SK-N-SH (cell line): ENCODE data around the gene DDAH2. TPM values are rescaled to one million over a fixed set of nuclear protein-coding genes. Genes with fewer than 3 reads are reported as not detected.

Experiments
- CTCF ChIA-PET: fragments of 300-600, 350-600 bp; formaldehyde crosslinking; extraction: SDS; loops from one replicate; lab custom pipeline; 2021; lab: Yijun Ruan, JAX
- POLR2A ChIA-PET: fragments of 350-600 bp; sonication (Branson Sonifier 250); formaldehyde crosslinking; extraction: SDS; loops from one replicate; lab custom pipeline; 2020; ENCODE audit warnings: antibody characterized with exemption, inconsistent platforms; lab: Yijun Ruan, JAX
- DNase-seq: peaks from one replicate; pipeline ENCODE4 v3.0.0; 2012
- H2AFZ ChIP-seq: fragments of 200-600 bp; sonication (generic); 2 replicates; pipeline ENCODE4 v1.8.1; 2016; ENCODE audit warnings: antibody characterized with exemption, mild to moderate bottlenecking, low read depth
- H3F3A ChIP-seq: fragments of 200-600 bp; sonication (generic); replicated peaks from 2 replicates; pipeline ENCODE3; 2016; ENCODE audit warnings: antibody characterized with exemption, mild to moderate bottlenecking; ENCODE audit not compliant: insufficient read depth
- H3K27ac ChIP-seq, 2 experiments: fragments of 200-500 bp in 1 of 2; fragments of 200-600 bp in 1 of 2; sonication (Bioruptor generic) in 1 of 2; sonication (generic), shearing (Covaris generic) in 1 of 2; 2 replicates each; pipeline versions ENCODE4 v1.5.1 to v1.6.1; 2014 to 2016; ENCODE audit warnings: low read depth in 2 of 2, inconsistent platforms in 1 of 2, low read length in 1 of 2, mild to moderate bottlenecking in 1 of 2, mixed read lengths in 1 of 2
- H3K27me3 ChIP-seq: fragments of 200-600 bp; sonication (generic), shearing (Covaris generic); 2 replicates; pipeline ENCODE4 v1.6.1; 2016; ENCODE audit warnings: mixed run types; ENCODE audit not compliant: insufficient read depth
- H3K36me3 ChIP-seq, 2 experiments: fragments of 200-500 bp in 1 of 2; fragments of 200-600 bp in 1 of 2; sonication (Bioruptor generic) in 1 of 2; sonication (generic) in 1 of 2; replicated peaks in 1 of 2; 2 replicates each; pipeline versions ENCODE3 to v1.5.1; 2014 to 2016; ENCODE audit warnings: low read length in 1 of 2, mild to moderate bottlenecking in 1 of 2; ENCODE audit not compliant: insufficient read depth in 2 of 2, control insufficient read depth in 1 of 2
- H3K4me1 ChIP-seq, 2 experiments: fragments of 200-500 bp in 1 of 2; fragments of 200-600 bp in 1 of 2; sonication (Bioruptor generic) in 1 of 2; sonication (generic), shearing (Covaris generic) in 1 of 2; 2 replicates each; pipeline versions ENCODE4 v1.5.1 to v1.6.1; 2014 to 2016; ENCODE audit warnings: low read depth in 1 of 2, low read length in 1 of 2, mixed run types in 1 of 2; ENCODE audit not compliant: insufficient read depth in 2 of 2, control insufficient read depth in 1 of 2
- H3K4me2 ChIP-seq: fragments of 200-600 bp; sonication (generic), shearing (Covaris generic); 2 replicates; pipeline ENCODE4 v1.6.1; 2017; ENCODE audit warnings: mixed run types
- H3K4me3 ChIP-seq, 2 experiments: fragments of 200-500 bp in 1 of 2; fragments of 200-600 bp in 1 of 2; sonication (Bioruptor generic) in 1 of 2; sonication (generic), shearing (Covaris generic) in 1 of 2; 2 replicates each; pipeline versions ENCODE4 v1.5.1 to v1.8.1; 2014 to 2016; ENCODE audit warnings: low read depth in 2 of 2, inconsistent platforms in 1 of 2, low read length in 1 of 2, mild to moderate bottlenecking in 1 of 2, mixed read lengths in 1 of 2, moderate library complexity in 1 of 2
- H3K79me2 ChIP-seq: fragments of 200-600 bp; sonication (generic); 2 replicates; pipeline ENCODE4 v1.8.1; 2017; ENCODE audit warnings: mild to moderate bottlenecking; ENCODE audit not compliant: insufficient read depth
- H3K9ac ChIP-seq: fragments of 200-600 bp; sonication (generic); 2 replicates; pipeline ENCODE4 v1.6.1; 2017; ENCODE audit warnings: mixed run types
- H3K9me2 ChIP-seq: fragments of 200-600 bp; sonication (generic); 2 replicates; pipeline ENCODE4 v1.6.1; 2017; ENCODE audit warnings: mixed run types
- H3K9me3 ChIP-seq: fragments of 200-600 bp; sonication (generic); 2 replicates; pipeline ENCODE4 v1.6.1; 2017; ENCODE audit warnings: mixed run types, mild to moderate bottlenecking, moderate library complexity
- H4K20me1 ChIP-seq: fragments of 200-600 bp; sonication (generic); 2 replicates; pipeline ENCODE4 v1.6.1; 2017; ENCODE audit warnings: mild to moderate bottlenecking, mixed run types; ENCODE audit not compliant: insufficient read depth
- ELF1 ChIP-seq: IDR thresholded peaks from 2 replicates; pipeline ENCODE4 v1.4.0; 2012
- GABPA ChIP-seq: IDR thresholded peaks from 2 replicates; pipeline ENCODE4 v1.4.0; 2012; ENCODE audit warnings: low read depth, mild to moderate bottlenecking
- GATA2 ChIP-seq: sonication (generic); formaldehyde crosslinking; IDR thresholded peaks from 2 replicates; pipeline ENCODE4 v1.5.0; 2020; ENCODE audit warnings: mild to moderate bottlenecking, missing genetic modification reagents
- NRF1 ChIP-seq: IDR thresholded peaks from 2 replicates; pipeline ENCODE4 v1.6.1; 2012; ENCODE audit warnings: low read depth, mild to moderate bottlenecking, low read length
- RCOR1 ChIP-seq: fragments of 150-350 bp; IDR thresholded peaks from 2 replicates; pipeline ENCODE4 v1.6.1; 2017; ENCODE audit warnings: antibody characterized with exemption, low read length
- REST ChIP-seq: IDR thresholded peaks from 2 replicates; pipeline ENCODE4 v1.6.1; 2012; ENCODE audit warnings: mild to moderate bottlenecking, low read depth, low read length, moderate library complexity
- RFX5 ChIP-seq: IDR thresholded peaks from 2 replicates; pipeline ENCODE4 v1.6.1; 2012; ENCODE audit warnings: mild to moderate bottlenecking, improper control_type of control experiment, low read length
- RXRA ChIP-seq: IDR thresholded peaks from 2 replicates; pipeline ENCODE4 v1.4.0; 2012; ENCODE audit warnings: low read depth, mild to moderate bottlenecking, borderline replicate concordance
- SIN3A ChIP-seq: IDR thresholded peaks from 2 replicates; pipeline ENCODE4 v1.6.1; 2012; ENCODE audit warnings: low read depth, mild to moderate bottlenecking, low read length, moderate library complexity, borderline replicate concordance
- TEAD4 ChIP-seq: IDR thresholded peaks from 2 replicates; pipeline ENCODE4 v1.4.0; 2012; ENCODE audit warnings: mild to moderate bottlenecking, borderline replicate concordance; ENCODE audit not compliant: insufficient read depth
- WGBS: methylation state at CpG from one replicate; pipeline ENCODE4 v1.1.6; 2017; ENCODE audit warnings: low lambda C conversion rate; 5-methylcytosine and 5-hydroxymethylcytosine counted together
- polyA plus RNA-seq, 3 experiments: library from polyadenylated mRNA; depleted of rRNA; stranded (reverse); fragments of >200 nt; gene quantifications; 2 replicates each; pipeline ENCODE4 v1.2.3, GENCODE V29; 2012
- TF ChIP-seq, protein P1 (sequence below): fragments of 150-350 bp; IDR thresholded peaks from 2 replicates; pipeline ENCODE4 v1.6.1; 2017; ENCODE audit warnings: antibody characterized with exemption, low read length, low read depth, borderline replicate concordance
- TF ChIP-seq, protein P2 (sequence below): IDR thresholded peaks from 2 replicates; pipeline ENCODE4; 2012

Gene DDAH2
- polyA plus RNA-seq, 1 of the 3 experiments (the other 2 are of a cell fraction): 180 TPM

- TF ChIP-seq, protein P1, sequence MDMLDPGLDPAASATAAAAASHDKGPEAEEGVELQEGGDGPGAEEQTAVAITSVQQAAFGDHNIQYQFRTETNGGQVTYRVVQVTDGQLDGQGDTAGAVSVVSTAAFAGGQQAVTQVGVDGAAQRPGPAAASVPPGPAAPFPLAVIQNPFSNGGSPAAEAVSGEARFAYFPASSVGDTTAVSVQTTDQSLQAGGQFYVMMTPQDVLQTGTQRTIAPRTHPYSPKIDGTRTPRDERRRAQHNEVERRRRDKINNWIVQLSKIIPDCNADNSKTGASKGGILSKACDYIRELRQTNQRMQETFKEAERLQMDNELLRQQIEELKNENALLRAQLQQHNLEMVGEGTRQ: no peak
- TF ChIP-seq RCOR1: no peak
- TF ChIP-seq REST: no peak
- TF ChIP-seq NRF1: no peak
- TF ChIP-seq ELF1: no peak
- no peak for TF ChIP-seq GABPA
These were observed 15.3 kb upstream of the DDAH2 start (continued) for GRCh38 chr6:31744422-31744821.

DNA sequence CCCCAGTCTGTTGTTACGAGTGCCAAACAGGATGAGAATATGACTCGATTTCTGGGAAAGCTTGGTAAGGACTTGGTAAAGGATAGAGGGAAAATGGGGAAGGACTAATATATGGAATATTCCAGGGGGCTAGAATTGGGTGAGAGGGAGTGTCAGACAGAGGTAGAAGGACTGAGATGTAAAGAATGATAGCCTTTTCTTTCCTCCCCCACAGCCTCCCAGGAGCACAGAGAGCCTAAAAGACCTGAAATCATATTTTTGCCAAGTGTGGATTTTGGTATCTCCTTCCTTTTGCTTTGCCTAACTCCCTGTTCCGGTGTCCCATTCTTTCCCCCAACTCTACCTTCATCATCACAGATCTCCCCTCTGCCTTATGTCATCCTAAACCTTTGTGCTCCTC lies 13.8 kb upstream of the DDAH2 start:
- no peak for DNase-seq
- Histone ChIP-seq H3K27ac (no peak overlapping the region), H3F3A (peaks cover 13% of the 10 kb centered on the region), H3K36me3 (peaks cover 6 to 7% of the 10 kb centered on the region in 2 experiments), H3K27me3 (no peaks in the 10 kb centered on the region), H3K9me2 (no peaks in the 10 kb centered on the region), H3K4me2 (no peak overlapping the region), H3K79me2 (peaks cover 13% of the 10 kb centered on the region), H4K20me1 (no peaks in the 10 kb centered on the region), H3K9ac (no peak overlapping the region), H3K4me3 (no peak overlapping the region), H3K9me3 (no peaks in the 10 kb centered on the region), H3K4me1 (peaks cover 7 to 11% of the 10 kb centered on the region in 2 experiments; a peak in 2 of 4 replicates), H2AFZ (no peak overlapping the region)
- POLR2A ChIA-PET: no interaction called here
- CTCF ChIA-PET: no interaction called here
- TF ChIP-seq, protein P2, sequence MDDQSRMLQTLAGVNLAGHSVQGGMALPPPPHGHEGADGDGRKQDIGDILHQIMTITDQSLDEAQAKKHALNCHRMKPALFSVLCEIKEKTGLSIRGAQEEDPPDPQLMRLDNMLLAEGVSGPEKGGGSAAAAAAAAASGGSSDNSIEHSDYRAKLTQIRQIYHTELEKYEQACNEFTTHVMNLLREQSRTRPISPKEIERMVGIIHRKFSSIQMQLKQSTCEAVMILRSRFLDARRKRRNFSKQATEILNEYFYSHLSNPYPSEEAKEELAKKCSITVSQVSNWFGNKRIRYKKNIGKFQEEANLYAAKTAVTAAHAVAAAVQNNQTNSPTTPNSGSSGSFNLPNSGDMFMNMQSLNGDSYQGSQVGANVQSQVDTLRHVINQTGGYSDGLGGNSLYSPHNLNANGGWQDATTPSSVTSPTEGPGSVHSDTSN: no peak
- TF ChIP-seq SIN3A (no peak), GATA2 (CRISPR knock-in tag) (no peak), TEAD4 (no peak), RXRA (no peak), RFX5 (no peak)
- 94% methylated on average over 3 of the region's 3 CpGs for whole genome bisulfite sequencing
